Epithelial cell of esophagus (primary cell): Measurements from ENCODE around the gene ZNF765.
"Not testable (repeated sequence)": the region's sequence is repeated elsewhere in the genome, so short reads cannot be mapped to it uniquely, and the experiment has no call there.

Experiments used
- DNase-seq: peaks from one replicate; pipeline ENCODE4 v3.0.0; 2010; ENCODE audit warnings: low read depth
- H3K4me3 ChIP-seq: 2 replicates; pipeline ENCODE4 v1.5.1; 2011; ENCODE audit warnings: mild to moderate bottlenecking, low read length, control low read depth
- CTCF ChIP-seq: IDR thresholded peaks from 2 replicates; pipeline ENCODE4 v1.5.1; 2011; ENCODE audit warnings: low read depth, mild to moderate bottlenecking, low read length, control low read depth, inconsistent platforms; ENCODE audit not compliant: insufficient read depth; ENCODE audit errors: missing control alignments

Gene ZNF765

GRCh38 chr19:53424968-53425597 is 30.1 kb downstream of the ZNF765 start:
- TF ChIP-seq CTCF = peak; percentile 62
- no peak overlapping the region for H3K4me3 ChIP-seq
- DNase-seq = peak; percentile 69

- peak within 1 kb of the TSS; percentile 86 for H3K4me3 ChIP-seq
- peak; percentile 11 for TF ChIP-seq CTCF
- DNase-seq = peak; percentile 99
Observed at GRCh38 chr19:53431399-53432087, 36.6 kb downstream of the ZNF765 start, which contains the start of gene ZNF761. TSS of gene ZNF761 (plus strand) at chr19:53431984. CDS start at chr19:53447269, 15,285 bp downstream.

- peak overlapping the region; percentile 86 for H3K4me3 ChIP-seq
- peak; percentile 34 for DNase-seq
Observed at GRCh38 chr19:53432088-53432661, 37.2 kb downstream of the ZNF765 start.

GRCh38 chr19:53443809-53444208 is 48.9 kb downstream of the ZNF765 start:
- DNase-seq, H3K4me3 ChIP-seq: not testable (repeated sequence)

More at GRCh38 chr19:53432088-53432661, 37.2 kb downstream of the ZNF765 start:
- no peak for TF ChIP-seq CTCF

GRCh38 chr19:53447196-53447595 is 52.2 kb downstream of the ZNF765 start:
- DNase-seq, H3K4me3 ChIP-seq: not testable (repeated sequence)

- H3K4me3 ChIP-seq = no peak overlapping the region
Observed at GRCh38 chr19:53455828-53456227, 60.9 kb downstream of the ZNF765 start.

GRCh38 chr19:53460131-53460721 is 65.3 kb downstream of the ZNF765 start:
- not testable (repeated sequence) for H3K4me3 ChIP-seq, DNase-seq

More at GRCh38 chr19:53455828-53456227, 60.9 kb downstream of the ZNF765 start:
- no peak for DNase-seq
- no peak for TF ChIP-seq CTCF

GRCh38 chr19:53461866-53462265 is 66.9 kb downstream of the ZNF765 start:
- DNase-seq = peak; percentile 20
- no peak for TF ChIP-seq CTCF
- no peak overlapping the region for H3K4me3 ChIP-seq
